Measurements from ENCODE around the gene SENP1.

DNA sequence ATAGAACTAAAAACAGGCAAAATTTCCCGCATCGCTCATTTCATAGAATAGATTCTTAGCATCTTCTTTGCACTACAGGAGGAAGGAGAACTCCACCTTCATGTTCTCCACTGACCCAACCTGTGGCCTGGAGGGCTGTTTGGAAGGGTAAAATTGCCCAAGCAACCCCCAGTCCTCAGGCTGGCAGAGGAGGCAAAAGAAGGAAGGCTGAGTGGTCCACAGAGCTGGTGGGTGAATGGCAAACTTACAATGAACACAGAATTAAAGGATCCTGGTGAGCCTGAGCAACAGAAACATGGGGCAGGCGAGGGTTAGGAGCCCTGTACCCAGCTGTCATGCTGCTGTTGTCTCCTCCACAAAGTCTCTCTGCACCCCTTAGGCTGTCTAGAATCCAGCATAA lies 25.1 kb downstream of the SENP1 start:
- TF ChIP-seq, protein P1, sequence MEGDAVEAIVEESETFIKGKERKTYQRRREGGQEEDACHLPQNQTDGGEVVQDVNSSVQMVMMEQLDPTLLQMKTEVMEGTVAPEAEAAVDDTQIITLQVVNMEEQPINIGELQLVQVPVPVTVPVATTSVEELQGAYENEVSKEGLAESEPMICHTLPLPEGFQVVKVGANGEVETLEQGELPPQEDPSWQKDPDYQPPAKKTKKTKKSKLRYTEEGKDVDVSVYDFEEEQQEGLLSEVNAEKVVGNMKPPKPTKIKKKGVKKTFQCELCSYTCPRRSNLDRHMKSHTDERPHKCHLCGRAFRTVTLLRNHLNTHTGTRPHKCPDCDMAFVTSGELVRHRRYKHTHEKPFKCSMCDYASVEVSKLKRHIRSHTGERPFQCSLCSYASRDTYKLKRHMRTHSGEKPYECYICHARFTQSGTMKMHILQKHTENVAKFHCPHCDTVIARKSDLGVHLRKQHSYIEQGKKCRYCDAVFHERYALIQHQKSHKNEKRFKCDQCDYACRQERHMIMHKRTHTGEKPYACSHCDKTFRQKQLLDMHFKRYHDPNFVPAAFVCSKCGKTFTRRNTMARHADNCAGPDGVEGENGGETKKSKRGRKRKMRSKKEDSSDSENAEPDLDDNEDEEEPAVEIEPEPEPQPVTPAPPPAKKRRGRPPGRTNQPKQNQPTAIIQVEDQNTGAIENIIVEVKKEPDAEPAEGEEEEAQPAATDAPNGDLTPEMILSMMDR (IDR thresholded peaks at IDR 0.05) = no peak
- no peak for TF ChIP-seq POLR2A (IDR thresholded peaks at IDR 0.05)
